Activated effector memory CD4-positive, alpha-beta T cell treated with anti-CD3 and anti-CD28 coated beads, Interleukin-2, amount 50 U/mL, for 16 hours (primary cell): ENCODE results near the gene SAMD4B.
A peak's percentile ranks its signal among the peaks of the same experiment; 100 is the strongest.
"Not testable (repeated sequence)": the region's sequence is repeated elsewhere in the genome, so short reads cannot be mapped to it uniquely, and the experiment has no call there.

ENCODE experiments used
- DNase-seq: peaks from one replicate; pipeline ENCODE4 v3.0.0-alpha.2; 2020

SAMD4B gene

DNA sequence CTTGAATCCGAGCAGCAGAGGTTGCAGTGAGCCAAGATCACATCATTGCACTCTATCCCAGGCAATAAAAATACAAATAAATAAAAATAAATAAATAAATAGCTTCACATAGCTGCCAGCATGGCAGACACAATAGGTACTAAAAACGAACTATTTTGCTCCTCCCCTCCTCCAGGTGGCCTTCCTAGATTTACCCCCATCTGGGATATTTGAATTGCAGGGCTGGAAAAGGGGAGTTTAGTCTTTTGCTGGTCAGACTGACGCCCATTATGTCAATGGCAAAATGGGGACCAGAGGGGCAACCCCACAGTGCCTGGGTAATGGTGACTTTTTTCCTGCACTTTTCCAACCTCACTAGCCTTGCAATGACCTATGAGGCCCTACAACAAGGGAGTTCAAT lies 5.7 kb upstream of the SAMD4B start:
- DNase-seq = no peak

DNA sequence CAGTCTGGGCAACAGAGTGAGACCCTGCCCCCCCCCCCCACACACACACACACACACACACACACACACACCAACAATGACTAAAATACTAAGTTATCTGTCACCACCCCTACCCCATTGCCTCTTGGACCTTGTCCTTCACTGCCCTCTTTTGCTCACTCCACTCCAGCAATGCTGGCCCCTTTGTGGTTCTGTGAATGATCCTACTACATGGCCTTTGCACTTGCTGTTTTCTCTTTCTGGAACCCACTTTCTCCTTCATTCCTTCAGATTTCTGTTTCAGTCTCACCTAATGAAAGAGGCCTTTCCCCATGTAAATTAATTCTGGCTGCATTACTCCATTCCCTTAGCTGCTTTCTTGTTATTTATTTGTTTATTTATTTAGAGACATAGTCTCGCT lies 2.5 kb upstream of the SAMD4B start:
- DNase-seq = no peak

DNA sequence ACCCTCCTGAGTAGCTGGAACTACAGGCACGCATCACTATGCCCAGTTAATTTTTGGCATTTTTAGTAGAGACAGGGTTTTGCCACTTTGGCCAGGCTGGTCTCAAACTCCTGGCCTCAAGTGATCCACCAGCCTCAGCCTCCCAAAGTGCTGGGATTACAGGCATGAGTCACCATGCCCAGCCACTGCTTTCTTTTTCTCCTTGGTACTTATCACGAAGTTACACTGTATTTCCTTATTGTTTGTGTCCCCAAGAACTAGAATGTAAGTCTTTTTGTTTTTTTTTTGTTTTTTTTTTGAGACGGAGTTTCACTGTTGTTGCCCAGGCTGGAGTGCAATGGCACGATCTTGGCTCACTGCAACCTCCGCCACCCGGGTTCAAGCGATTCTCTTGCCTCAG lies 2.1 kb upstream of the SAMD4B start:
- not testable (repeated sequence) for DNase-seq

DNA sequence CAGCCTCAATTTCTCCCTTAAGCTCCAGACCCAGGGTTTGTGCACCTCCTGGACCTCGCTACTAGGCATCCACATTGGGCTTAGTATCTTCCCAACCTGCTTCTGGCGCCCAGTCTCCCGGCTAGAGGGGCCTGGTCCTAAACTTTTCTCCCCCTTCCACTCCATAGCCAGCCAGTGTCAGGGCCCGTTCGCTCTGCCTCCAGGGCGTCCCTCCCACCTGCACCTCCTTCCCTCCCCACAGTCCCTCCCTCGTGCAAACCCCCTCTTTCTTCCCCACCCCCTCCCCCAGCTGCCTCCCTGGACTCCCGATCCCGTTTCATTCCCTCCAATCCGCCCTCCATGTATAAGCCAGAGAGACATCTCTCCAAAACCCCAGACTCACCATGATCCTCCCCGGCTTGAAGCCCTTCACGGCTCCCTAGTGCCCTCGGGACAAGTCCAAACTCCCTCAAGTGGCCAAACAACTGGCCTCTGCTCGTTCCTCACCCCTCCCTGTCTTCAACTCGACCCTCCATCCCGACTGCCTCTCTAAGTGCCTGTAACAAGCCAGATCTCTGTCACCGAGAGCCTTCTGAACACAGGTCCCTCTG lies 997 bp upstream of the SAMD4B start:
- DNase-seq = no peak

DNA sequence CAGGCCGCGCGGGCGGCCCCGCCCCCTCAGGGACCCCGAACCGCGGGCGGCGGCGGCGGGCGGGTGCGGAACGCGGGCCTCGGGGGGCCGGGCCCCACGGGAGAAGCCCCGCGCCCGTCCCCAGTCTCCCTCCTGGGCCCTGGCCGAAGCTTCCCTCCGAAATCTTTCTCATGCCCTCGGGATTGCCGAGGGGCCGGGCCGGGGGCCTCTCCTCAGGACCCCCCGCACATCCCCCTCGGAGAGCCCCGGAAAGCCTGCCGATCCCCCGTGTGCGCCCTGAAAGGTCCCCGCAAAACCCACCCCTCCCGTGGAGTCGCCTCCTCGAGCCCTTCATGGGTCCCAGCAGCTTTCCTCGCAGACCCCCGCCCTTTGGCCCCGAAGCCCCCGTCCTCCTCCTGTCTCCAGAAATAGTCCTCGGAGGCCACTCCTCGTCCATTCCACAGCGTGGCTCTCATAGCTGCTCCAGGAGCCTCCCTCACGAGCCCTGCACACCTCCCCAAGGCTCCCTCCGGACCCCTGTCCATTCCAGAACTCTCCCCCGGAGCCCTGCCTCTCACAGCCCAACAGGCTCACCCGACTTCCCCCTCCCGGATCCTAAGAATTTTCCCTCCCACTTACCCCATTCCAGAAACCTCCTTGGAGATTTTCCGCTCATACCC lies 555 bp downstream of the SAMD4B start:
- peak; percentile 64 for DNase-seq

DNA sequence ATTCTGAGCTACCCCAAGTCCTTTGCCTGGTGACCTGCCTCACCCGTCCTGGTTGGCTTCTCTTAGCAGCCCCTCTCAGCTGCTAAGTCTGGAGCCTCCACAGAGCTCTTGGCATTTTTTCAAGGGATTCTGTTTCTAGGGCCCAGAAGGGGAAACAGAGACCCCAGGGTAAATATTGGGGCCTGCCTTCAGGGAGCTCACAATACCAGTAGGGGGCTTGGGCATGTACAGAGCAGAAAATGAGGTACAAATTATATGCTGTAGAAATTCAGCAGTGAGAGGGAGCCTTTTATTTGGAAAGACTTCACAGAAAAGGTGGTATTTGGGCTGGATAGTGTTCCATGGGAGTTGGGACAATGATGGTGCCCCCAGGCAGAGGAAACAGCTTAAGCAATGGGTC lies 3.7 kb downstream of the SAMD4B start:
- no peak for DNase-seq

DNA sequence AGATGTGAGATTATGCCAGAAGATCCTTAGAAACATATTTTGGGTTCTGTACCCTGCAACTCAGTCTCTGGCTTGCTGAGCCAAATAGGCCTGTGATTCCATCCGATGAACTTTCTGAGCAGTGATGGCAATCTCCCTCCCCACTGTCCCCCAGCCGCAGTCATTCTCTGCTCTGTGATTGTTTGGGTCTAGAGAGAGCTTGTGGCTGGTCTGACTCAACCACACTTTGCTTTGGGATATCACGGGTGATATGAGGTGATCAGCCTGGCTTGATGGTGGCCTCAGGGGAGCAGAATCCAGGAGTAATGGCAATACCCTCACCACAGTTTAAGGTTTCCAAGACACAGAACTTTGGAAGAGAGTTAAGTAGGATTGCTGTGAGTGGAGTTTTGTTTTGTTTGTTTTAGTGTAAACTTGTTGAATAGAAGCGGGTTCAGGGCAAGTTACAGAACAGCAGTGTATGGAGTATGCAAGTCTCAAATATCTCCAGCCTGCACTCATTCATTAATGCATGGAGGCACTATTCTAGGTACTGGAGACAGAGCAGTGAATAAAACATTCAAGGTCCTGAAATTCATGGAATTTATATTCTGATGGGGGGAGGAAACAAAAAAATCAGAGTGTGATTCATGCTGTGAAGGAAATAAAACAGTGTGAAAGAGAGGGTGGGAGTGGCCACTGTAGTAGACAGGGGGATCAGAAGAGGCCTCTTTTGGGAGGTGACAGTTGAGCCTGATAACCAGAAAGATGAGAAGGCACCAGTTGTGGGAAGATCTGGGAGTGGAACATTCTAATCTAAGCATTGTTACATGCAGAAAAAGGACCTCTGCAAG lies 5.3 kb downstream of the SAMD4B start:
- DNase-seq = no peak

DNA sequence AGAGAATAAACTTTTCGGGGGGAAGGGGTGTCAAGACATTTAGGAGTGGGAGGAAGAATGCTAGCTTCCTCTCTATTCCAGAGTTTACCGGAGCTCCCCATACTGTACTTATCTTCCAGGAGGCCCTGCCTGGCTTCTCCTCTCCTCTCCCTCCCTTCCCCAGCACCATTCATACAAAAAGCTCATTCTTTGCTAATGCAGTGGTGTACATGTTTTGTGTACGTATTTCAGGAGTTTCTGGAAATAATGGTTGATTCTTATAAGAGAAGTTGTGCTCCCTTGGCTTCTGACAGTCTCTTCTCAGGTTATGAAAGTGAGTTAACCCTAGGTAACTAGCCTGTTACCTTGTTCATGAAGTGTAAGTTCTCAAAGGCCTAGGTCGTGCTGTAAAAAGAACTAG lies 7.1 kb downstream of the SAMD4B start:
- DNase-seq = no peak

DNA sequence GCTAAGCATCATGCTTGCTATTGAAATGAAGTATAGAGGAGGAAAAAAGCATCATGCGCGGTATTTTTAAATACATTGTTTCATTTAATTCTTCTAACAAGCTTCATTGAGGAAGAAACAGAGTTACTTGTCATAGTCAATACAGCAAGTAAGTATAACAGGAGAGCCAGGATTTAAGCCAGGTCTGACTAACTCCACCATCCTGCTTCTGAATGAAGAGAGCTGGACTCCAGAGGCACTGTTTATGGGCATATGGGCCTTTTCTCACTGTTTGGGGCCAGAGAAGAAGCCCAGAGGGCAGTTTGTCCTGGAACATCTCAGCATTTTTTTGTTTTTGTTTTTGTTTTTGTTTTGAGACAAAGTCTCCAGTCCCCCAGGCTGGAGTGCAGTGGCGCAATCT lies 7.9 kb downstream of the SAMD4B start:
- DNase-seq = no peak

DNA sequence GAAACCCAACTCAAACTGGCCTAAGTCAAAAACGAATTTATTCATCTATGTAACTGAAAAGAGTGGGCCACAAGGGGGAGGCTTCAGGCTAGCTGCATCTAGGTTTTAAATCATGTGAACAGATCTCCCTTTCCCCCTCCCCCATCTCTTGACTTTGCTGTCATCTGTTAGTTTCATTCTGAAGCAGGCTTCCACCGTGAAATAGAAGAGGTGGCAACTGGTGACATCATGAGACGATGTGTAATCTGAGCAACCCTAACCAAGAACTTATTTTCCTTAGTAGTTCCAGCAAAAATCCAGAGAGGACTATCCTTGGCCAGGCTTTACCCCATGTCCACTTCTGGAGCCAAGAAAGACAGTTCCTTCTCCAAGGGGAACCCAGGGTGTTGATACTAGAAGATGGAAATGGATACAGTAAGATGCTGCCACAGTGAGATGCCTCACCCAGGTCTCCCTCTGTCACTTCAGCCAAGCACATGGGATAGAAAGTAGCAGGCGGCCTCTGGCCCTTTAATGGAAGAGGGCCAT lies 9.4 kb downstream of the SAMD4B start:
- no peak for DNase-seq

DNA sequence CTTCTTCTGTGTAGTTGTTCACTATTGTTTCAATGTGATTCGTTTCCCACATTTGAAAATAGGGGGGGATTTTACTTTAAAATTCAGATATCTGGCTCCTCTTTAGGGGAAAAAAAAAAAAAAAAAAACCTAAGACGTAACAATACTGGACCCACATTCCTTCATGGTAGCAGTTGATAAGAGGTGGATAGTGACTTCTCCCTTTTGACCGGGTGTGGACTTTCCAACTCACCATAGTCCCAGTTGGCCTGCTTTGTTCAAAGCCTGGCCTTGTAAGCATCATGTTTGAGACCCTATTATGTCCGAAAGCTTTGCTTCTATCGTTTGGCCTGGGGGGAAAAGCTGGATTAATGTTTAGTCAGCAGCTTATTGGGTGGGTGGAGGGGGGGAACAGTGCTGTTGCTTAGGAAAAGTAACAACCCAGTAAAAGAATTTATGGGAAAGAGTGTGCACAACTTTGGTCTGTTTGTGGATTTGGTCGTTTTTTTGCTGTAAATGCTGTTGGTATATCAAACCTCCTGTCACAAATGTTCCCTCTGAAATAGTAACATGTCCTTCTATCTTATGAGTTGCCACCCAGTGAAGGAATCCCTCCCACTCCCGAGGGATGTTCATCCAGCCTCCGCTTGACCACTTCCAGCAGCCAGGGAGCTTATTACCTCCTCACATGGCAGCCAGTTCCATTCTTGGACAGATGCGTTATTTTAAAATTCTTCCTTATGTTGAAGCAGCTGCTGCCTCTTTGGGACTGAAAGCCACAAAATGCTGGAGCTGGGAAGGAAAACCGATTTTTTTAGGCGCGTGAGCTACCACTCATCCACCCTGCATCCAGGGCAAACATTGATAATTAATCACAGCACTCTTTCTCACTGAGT lies 10.4 kb downstream of the SAMD4B start:
- no peak for DNase-seq

DNA sequence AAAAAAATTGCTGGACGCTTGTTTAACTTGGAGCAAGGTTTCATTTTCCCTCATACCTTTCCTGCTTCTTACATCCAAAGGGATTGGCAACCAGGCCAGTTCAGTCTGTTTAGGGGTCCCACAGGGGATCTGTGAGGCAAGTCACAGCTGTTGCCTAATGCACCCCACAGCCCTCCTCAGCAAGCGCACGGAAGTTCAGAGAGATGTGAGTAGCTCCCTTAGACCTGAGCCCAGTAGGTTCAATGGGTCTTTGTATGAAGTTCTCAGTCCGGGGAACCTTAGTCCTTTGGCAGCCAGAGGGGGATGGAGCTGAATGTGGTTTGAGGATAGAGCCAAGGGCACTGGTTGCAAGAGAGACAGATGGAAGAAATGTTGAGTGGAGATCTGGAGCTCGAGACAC lies 13.0 kb downstream of the SAMD4B start:
- DNase-seq = no peak

DNA sequence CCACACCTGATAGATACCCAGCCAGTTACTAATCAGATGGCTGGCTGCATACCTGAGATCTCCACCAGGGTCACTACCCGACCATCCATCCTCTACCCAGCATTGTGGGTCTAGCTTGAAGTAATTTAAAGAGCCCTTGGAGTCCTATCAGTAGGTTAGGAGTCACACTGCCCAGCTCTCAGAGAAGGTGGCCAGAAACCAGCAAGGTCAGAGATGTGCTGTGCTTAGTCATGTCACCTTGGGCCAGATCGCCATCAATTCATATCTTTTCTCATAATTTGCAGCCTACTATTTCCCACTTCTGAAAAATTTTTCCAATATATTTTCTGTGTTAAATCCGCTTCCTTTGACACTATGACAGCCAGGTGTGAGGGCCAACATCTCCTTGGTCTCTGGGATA lies 13.9 kb downstream of the SAMD4B start:
- no peak for DNase-seq

DNA sequence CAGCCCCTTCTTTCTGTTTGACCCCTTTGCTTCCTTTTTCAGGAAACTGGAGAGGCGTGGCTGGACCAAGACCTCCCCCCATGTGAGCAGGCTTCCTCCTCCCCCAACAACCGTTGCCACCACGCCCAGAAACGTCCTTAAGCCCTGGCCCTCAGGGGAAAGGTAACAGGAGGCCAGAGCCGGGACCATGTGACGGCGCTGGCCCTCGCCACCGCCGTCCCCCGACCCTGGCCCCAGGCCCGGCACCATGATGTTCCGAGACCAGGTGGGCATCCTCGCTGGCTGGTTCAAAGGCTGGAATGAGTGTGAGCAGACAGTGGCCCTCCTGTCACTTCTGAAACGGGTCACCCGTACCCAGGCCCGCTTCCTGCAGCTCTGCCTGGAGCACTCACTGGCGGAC lies 14.4 kb downstream of the SAMD4B start:
- no peak for DNase-seq

DNA sequence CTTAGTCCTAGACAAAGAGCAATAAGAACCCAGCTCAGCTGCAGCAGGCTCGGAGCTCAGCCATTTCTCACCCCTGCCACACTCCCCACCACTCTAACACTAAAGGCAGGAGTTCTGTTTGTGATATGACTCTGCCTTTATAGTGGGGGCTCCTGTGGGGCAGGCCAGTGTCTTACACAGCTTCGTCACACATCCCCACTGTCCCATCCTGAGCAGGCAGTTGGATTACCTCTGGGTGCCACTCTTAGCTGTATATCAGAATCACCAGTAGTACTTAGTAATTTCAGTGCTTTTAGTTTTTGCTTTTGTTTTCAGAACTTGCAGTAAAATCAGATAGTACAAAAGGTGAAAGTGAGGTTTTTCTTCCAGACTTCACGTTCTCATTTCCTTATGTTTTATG lies 16.8 kb downstream of the SAMD4B start:
- DNase-seq = no peak

DNA sequence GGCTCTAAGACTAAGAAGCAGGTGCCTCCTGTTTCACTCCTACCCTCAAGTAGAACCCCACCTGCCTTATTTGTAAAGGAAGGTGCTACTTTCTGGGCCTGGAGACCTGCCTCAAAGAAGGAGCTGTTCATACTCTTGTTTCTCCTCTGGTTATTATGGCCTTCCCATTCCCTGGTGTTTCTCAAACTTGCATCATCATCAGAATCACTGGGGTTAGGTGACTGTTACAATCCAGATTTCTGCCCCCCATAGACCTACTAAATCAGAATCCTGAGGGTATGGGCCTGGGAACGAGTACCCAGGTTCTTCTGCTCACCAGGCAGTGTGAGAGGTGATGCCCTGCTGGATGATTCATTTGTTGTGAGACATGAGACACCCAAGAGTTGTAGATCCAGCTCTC lies 18.4 kb downstream of the SAMD4B start:
- DNase-seq = no peak

DNA sequence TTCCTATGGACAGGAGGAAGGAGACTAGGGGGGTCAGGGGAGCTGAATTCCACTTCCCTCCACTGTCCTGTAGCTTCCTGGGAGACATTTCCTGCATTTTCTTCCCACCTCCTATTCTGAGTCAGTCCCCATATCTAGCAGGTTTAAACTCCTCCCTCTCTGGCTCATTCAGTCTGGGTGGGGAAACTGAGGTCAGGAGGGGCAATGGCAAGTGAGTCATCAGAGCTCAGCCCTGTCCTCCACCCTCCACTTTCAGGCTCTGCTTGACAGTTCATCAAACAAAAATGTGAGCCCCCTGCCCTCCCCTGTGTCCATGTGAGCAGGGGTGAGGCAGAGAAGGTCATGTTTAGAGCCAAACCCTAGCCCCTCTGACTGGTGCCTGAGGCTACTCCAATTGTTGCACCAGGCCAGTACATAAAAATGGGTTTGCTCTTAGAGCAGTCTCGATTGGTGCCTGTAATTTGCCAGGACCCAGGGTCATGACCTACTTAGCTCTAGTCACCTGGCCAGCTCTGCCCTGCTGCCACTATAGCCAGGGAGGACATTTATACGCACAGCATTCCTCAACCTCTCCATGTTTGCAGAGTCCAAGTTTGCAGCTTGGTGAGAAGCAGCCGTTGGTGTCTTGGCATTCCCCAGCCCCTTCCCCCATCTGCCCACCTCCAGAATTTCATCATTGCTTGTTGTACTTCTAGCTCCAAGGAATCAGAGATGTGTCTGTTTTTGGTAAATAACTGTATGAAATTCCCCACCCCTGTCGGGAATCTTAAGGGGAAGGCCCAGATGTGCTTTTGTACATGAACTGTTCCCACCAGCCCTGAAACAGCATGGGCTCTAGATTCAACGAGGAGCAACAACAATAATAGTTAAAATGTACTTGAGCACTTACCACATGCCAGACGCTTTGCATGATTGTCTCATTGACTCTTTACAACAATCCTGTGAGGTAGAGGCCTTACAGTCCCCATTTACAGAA lies 20.7 kb downstream of the SAMD4B start:
- no peak for DNase-seq

DNA sequence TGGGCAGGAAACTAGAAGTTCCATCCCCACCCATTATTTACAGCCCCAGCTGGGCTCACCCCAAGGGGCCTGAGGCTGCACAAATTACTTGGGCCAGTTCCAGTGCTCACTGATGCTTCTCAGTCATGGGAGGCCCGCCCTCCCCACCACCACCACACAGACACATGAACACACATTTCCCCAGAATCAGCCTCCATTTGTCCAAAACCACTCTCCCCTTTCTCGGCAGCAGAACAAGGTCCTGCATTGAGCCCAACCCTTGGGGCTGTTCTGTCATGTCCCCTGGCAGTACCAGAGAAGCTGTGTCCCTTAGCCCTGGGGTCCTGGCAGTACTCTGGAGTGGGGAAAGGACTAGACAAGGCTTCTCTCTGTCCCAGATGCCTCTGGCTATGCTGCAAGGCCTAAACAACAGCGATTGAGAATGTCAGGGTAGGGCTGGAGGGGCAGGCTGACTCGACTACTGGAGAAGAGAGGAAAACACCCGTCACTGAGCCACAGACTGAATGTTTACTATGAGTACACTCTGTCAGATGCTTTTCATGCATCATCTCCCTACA lies 21.8 kb downstream of the SAMD4B start:
- no peak for DNase-seq

DNA sequence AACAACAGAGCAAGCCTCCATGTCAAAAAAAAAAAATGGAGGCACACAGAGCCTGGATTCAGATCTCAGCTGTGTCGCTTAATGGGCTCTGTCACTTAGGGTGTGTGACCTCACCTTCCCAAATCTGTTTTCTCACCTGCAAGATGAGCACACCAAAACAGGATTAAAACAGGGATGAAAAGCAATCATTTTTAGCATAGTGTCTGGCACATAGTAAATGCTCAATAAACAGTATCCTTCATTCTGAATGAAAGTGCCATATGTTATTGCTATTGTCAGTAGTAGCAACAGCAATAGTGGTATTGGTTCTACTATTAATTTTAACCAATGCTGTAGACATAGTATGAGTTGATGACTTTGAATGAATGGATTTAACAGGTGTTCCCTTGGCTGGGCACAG lies 23.3 kb downstream of the SAMD4B start:
- no peak for DNase-seq

DNA sequence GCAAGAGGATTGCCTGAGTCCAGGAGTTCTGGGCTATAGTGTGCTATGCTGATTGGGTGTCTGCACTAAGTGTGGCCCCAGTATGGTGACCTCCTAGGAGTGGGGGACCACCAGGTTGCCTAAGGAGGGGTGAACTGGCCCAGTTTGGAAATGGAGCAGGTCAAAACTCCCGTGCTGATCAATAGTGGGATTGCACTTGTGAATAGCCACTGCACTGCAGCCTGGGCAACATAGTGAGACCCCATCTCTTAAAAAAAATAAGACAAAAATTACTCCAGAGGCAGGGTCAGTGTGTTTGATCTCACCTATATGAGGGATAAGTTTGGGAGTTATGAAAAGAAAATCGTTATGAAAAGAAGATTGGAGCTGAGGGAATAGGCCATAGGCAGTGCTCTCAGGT lies 27.0 kb downstream of the SAMD4B start:
- no peak for DNase-seq

DNA sequence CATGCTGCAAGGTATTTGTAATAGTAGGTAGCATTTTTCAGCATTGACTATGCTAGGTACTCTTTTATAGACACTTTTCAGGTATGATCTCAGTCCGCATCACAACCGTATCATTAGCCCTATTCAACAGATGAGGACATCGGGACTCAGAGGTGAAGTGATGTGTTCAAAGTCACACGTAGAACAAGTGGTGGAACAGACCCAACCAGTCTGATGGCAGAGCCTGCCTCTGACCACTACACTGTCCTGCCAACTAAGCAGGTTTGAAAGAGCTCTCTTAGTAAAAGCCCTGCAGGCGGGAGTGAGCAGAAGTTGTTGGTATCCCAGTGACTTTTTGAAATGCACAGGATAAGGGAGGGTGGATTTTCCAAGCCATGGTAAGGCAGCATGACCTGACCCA lies 28.5 kb downstream of the SAMD4B start:
- DNase-seq = no peak
